ENCODE data around the gene GPX3.

GPX3 gene, protein sequence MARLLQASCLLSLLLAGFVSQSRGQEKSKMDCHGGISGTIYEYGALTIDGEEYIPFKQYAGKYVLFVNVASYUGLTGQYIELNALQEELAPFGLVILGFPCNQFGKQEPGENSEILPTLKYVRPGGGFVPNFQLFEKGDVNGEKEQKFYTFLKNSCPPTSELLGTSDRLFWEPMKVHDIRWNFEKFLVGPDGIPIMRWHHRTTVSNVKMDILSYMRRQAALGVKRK

DNA sequence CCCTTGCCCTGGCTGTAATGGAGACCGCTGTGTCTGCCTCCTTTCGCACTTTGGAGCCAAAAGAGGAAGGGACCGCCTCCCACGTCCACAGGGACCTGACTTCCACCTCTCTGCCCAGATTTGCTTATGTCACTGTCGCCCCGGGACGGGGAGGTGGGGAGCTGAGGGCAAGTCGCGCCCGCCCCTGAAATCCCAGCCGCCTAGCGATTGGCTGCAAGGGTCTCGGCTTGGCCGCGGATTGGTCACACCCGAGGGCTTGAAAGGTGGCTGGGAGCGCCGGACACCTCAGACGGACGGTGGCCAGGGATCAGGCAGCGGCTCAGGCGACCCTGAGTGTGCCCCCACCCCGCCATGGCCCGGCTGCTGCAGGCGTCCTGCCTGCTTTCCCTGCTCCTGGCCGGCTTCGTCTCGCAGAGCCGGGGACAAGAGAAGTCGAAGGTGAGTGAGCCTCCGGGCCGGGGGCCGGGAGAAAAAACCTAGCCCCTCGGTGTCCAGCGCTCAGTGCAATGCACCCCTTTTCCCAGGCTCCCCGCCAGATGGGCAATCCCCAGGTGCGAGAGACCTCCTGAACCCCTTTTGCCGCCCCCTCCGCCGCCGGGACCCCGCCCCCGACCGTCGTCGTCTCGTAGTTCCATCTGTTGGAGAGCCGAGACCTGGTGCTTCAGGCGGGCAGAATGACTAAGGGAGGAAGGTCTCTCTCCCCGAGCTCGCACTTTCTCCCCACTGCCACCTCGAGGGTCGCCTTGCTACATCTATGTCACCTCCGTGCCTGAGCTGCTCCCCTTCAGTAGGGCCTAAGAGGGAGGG lies at the start of gene GPX3:
TSS of gene GPX3 (plus strand) at position 288 of the 807 bp plus-strand sequence. CDS start at position 352, 64 bp downstream.
- DNase-seq (ENCODE audit: low read depth) = peak; percentile 29

DNA sequence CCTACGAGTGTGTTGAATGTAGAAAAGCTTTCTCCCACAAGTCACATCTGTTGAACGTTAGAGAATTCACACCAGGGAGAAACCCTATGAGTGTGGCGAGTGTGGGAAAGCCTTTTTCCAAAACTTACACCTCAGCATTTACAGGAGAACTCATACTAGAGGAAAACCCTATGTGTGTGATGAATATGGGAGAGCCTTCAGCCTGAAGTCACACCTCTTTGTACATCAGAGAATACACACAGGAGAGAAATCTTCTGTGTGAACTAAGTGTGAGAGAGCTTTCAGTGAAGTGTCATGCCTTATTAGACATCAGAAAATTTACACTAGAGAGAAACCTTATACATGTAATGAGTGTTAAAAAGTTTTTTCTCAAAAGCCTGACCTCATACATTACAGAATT lies 41.8 kb upstream of the GPX3 start:
- DNase-seq (ENCODE audit: low read depth) = no peak

DNA sequence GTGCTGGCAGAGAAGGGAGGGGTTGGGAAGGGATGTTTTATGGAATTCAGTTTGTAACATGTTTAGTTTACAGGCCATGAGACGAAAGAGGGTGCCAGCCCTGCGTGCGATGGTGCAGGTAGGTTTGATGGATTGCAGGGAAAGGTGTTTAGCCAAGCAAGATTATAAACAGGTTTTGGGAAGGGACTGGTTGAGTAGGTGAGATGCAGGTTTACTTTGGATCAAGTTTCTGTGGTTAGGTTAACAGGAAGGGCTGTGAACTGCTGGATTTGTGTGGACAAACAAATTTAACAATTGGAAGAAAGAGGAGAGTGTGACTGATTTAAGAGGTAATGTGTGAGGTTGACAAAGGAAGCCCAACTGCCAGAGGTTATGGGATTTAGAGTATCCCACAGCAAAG lies 32.6 kb upstream of the GPX3 start:
- no peak for DNase-seq (ENCODE audit: low read depth)

DNA sequence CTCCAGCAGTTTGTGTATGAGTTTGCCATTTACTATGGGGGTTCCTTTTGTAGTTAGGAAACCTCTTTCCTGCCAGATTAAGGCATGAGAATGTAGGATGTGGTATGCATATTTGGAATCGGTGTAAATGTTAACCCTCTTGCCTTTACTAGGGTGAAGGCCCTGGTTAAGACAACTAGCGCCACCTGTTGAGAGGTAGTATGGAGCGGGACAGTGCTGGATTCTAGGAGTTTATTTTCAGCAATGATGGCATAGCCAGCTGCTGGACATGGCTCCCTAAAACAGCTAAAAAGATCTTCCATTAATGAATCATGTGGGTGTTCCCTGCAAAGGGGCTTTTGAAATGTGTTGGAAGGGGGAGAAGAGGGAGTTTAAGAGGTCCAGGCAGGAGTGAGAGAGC lies 30.7 kb upstream of the GPX3 start:
- peak; percentile 3 for DNase-seq (ENCODE audit: low read depth)

DNA sequence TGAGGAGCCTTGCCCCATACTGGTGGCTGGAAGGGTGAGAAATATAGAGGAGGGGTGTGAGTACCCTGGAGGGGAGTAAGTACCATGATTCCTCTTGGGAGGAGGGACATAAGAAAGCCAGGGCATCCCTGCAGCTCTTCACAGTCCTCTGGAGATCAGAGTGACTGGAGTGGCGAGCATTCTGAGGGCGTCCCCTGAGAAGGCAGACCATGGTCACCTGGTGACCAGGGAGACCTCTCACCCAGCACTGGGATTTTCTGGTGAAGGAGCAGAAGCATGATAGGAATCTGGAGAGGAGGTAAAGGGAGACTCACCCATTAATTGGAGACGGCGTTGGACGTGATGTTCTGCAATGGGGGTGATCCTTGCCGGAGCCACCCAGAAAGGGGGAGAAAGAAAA lies 27.7 kb upstream of the GPX3 start:
- no peak for DNase-seq (ENCODE audit: low read depth)

DNA sequence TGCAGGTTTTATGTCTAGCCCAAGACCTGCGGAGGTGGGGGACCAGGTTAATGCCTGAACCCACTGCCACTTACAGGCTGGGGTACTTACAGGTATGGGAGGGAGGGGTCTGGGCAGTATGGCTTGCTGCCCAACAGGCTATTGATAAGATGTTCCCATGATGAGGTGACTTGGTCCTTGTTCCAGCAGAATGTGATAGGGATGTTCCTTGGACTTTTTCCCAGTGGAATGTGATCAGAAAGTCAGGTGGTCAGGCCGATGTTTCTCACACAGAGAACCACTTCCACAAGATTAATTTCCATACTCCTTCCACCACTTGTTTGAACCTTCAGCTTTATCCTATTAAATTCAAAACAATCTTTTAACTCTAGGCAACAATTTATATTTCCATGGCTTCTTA lies 27.0 kb upstream of the GPX3 start:
- no peak for DNase-seq (ENCODE audit: low read depth)

DNA sequence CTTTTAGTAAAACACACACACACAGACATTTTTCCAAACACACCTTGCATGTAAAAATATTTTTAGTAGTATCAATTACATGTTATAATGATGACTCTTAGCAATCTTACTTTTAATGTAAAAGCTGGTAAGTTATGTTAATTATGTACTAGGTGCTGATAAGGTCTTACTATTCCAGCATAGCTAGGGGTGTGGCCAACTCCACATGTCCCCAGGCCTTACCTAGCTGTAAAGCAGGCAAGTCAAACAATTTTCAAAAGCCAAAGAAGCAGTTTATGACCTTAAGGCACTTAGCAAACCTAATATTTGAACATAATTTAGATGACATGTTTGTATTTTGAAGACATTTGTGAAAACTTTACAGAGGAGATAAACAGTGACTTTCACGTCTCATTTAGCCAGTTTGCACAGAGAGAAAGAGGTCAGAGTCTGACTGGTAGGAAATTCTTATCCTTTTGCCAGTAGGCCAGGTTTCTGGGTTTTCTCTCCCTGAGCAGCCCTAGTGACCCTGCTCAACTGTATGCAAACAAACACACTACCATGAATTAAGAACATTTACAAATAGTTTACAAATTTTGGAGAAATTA lies 26.5 kb upstream of the GPX3 start:
- DNase-seq (ENCODE audit: low read depth) = no peak

DNA sequence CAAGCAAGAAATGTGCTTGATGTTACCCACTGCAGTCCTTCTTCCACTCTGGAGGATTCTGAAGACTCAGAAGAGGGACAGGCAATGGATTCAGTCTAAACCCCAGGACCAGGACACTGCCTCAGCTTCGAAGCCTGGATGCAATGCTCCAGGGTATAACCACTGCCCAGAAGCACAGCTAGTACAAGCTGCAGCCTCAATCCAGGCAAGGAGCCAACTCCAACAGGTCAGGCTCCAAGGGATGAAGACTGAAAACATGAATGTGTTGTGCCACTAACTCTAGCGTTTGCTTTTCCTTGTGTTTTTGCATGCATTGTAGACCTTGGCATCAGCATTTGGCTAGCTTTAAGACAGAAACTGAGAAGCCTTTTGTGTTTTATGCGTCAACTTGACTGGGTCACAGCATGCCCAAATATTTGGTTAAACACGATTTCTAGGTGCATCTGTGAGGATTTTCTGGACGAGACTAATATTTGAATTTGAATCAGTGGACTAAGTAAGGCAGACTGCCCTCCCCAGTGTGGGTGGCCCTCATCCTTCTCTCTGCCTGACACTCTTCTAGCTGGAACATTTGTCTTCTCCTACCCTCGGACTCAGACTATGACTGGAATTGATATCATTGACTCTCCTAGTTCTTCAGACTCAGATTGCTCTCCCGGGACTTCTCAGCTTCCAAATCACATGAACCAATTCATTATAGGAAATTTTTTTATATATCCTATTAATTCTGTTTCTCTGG lies 20.5 kb upstream of the GPX3 start:
- DNase-seq (ENCODE audit: low read depth) = no peak

DNA sequence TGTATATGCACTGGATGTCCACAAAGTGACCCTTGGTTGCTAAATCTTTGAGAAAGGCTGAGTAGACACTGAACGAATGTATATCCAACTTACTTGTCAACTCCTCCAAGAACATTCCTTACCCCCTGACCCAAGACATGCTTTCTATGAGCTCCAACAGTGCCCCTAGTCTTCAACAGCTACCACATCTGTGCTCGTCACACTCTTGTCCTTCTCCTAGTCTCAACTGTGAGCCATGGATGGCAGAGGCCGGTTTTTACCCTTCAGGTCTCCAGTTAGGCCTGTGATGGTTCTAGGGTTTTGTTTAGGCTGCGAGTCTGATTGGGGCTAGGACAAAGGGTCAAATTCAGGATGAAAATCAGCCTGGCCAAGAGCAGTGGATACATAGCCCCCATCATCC lies 19.0 kb upstream of the GPX3 start:
- no peak for DNase-seq (ENCODE audit: low read depth)

DNA sequence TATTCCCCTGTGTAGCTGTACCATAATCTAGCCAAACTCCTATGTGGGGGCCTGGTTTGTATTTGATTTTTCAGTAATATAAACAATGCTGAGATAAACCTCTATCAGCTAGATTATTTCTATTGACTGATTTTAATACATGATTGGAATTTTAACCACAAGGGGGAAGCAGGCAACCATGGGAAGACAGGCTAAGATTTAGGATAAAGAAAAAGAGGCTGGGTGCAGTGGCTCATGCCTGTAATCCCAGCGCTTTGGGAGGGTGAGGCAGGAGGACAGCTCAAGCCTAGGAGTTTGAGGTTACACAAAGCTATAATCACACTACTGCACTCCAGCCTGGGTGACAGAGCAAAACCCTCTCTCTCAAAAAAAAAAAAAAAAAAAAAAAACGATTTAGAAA lies 18.1 kb upstream of the GPX3 start:
- DNase-seq (ENCODE audit: low read depth) = no peak

DNA sequence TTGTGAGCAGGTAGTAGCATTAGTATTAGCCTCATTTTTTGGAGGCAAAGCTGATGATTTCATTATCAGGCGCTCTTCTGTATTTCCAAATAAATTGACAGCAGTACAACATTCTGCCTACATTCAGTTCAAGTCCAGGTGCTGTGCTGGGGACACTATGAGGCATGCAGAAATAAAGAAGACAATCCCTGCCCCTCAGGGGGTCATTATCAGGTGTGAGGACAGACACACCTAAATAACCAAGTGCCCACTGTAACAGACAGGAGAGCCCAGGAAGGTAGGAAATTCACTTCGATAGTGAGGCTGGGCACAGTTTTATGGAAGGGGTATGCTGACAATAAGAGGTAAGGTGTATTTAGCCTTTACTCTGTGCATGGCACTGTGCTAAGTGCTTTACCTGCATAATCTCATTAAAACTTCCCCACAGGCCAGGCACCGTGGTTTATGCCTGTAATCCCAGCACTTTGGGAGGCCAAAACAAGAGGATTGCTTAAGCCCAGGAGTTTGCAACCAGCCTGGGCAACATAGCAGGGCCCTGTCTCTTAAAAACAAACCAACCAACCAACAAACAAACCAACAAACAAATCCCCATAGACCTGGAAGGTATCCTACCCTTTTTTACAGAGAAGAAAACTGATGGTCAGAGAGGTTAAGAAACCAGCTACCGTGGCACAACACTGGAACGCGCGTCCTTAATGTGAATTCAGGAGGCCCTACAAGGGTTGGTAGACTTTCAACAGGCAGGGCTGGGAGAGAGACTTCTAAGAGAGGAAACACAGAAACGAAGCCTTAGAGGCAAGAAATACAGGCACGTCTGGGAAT lies 17.5 kb upstream of the GPX3 start:
- no peak for DNase-seq (ENCODE audit: low read depth)

DNA sequence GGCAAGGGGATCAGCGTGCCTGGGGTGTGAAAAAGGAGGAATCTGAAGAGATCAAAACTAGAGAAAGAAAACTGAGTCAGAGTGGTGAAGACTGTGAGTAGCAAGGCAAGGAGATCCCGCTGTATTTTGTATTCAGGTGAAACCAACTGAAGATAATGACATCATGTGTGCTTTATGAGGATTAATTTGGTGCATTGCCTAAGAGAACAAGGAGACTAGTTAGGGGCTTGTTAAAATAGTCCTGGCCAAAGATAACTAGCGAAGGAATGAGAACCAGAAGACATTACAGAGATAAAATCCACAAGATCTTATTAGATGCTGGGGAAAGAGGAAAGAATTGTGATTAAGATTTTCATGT lies 16.9 kb upstream of the GPX3 start:
- DNase-seq (ENCODE audit: low read depth) = no peak

DNA sequence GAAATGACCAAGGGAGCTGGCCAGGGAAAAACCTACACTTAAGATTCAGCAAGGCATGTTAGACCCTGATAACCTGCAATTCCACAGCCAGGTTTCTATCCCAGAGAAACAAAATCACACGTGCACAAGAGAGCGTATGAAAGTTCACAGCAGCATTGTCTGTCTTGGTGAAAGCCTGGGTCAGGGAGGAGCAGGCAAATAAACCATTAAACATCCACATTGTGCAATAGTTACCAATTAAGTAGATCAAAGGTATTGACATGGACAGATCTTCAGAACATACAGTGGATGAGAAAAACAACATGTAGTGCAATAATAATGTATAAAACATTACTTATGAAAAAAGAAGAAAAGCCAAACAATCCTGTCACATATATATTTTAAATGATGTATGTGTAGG lies 15.9 kb upstream of the GPX3 start:
- no peak for DNase-seq (ENCODE audit: low read depth)

DNA sequence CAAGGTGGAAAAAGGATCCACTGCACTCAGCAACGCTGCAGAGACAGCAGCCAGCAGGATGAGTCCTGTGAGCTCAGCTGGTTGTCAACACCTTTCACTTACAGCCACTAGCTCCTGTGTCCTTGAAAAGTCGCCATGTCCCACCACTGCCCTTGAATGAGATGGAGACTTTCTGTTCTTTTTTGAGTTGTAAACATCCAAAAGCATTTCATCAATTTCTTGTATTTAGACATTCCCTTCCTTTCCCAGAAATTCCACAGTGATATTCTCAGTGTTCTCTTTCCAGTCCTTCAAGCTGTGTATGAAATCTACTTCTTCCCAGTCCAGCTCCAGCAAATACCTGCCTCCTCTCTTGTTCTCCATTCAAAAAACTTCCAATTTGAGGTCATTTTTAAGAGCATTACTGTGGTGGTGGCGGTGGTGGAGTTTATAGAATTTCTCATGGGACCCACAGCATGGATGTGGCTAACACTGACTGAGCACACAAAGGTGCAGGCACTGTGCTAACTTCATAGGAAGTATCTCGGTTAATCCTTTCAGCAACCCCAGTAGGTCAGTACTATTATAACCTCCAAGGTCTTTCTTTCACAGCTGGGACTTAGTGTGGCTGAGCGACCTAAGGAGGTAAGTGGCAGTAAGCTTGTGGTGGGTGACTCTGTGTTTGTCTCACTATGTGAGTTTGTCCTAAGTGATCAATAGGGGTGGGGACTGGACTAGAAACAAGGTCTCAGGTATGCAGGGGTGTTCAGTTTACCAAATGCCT lies 15.0 kb upstream of the GPX3 start:
- DNase-seq (ENCODE audit: low read depth) = no peak

DNA sequence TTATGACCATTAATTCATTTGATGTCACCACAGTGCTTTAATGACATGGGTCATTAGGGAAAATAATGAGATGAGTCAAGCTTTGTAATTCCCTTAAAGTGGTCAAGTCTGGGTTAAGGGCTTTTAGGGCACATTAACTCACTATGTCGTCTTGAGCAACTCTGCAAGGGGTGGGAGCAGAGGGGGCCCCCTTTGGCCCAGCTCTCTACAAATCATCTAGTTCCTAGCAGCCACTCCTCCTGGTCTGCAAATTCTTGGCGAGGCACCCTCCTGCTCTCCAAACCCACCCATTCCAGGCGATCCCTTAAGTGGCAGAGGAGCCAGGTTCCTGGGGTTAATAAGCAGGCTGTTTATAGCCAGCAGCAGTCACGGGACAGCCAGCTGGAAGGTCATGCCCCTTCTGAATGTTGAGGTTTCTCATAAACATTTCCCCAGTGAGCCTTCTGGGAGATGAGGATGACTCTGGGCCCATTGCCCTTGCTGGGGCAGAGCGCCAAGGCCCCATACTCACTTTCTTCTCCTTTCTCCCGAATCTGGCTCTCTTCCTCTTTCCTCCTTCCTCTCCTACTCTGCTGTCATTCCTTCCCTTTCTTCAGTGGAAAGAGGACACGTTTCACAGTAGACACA lies 14.3 kb upstream of the GPX3 start:
- DNase-seq (ENCODE audit: low read depth) = no peak

DNA sequence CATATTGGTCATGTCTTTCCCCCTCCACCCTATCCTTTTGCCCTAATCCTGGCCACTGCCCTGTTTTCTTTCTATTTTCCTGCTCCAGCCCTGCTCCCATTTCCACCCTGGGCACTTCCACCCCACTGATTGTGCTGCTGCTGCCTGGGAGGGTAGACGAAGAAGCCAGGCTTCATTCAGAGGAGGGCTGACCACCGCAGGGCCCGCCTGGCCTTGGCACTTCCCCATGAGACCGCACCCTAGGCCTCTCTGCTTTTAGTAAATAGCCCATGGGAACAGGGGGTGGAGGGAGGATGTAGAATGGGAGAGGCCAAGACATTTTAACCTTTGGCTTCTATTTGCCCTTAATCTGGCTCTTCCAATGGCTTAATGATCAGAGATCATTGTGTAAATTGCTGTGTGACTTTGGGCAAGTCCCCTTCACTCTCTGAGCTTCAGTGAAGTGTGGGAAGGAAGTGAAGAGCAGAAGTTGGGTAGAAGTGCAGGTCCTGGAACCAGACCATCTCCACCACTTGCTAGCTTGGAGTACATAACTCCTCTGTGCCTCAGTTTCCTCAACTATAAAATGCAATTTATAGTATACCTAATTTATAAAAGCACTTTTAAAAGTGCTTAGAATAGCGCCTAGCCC lies 13.6 kb upstream of the GPX3 start:
- no peak for DNase-seq (ENCODE audit: low read depth)

DNA sequence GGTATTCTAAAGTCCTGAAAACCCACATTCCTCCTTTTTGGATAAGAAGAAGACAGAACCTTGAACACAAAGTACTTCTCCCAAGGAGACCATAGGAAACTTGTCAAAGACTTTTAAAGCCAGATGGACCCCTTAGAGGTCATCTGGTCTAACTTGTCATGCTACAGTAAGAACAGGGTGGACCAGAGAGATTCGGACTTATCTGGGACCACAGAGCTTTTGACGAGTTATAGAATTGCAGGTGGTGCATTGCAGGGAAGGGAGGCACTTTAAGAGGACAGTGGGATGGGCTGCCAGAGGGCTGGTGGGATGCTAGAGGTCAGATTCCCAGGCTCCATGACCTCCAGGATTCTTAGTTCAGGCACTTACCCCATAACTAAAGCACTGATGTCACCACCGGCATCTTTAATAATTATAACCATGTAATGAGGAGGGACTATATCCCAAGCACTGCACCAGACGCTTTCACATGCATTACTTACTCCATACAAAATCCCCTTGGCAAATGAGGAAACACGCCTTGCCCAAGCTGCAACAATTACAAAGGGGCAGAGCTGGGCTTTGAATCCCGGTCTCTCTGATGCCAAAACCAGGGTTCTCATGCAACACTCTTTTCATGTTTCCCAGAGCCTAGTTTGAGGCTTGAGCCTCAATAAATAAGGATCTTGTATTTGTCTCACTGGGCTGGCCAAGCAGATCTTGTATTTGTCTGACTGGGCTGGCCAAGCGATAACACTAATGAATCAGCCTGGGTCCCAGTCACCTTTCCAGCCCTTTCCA lies 12.8 kb upstream of the GPX3 start:
- DNase-seq (ENCODE audit: low read depth) = no peak

DNA sequence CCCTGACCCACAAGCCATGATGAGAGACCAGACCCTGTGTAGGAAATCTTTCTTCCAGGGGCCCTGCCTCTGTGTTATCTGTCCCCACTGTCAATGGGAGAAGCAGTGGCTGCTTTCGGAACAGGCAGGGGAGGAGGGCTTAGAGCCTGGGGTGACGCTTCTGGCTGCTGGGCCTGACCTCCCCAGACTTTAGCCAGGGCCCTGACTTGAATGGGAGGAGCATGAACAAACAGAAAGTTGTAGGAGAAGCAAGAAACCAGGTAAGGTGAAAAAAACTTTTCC lies 12.2 kb upstream of the GPX3 start:
- no peak for DNase-seq (ENCODE audit: low read depth)

DNA sequence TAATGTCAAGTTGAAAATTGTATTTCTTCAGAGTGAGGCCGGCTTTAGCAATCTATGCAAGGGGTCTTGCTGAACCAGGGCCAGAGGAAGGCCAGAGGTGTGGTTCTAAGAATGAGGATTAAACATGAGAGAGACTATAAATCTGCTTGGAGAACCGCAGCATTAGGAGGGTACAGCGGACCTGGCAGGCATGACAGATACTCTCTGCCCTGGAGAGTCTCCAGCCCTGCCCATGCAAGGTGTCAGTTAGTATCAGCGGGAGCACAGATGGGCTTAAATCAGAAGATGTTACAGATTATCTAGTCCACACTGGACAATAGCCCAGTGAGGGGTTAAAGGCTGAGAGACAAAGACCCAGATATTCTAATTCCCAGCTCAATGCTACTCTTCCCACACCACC lies 11.5 kb upstream of the GPX3 start:
- no peak for DNase-seq (ENCODE audit: low read depth)

DNA sequence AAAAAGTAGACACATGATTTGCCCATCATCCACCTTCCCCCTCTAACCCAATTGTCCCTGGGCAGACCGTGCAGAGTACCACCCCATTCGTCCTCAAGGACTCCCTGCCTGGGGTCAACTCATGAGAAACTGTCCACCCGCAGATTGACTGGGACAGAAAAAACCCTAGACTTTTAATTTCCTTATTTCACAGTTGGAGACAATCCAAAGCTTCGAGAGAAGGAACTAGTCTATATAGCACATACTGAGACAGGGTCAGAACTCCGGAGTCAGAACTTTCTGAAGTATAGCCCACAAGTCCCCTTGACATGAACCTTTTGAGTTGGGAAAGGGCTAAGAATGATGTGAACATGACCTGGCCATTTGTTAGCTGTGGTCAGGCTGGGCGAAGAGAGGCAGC lies 7.5 kb upstream of the GPX3 start:
- DNase-seq (ENCODE audit: low read depth) = no peak
